B cell (primary cell): Measurements from ENCODE around the gene RAB10. TPM values are rescaled to one million over a fixed set of nuclear protein-coding genes. Genes with fewer than 3 reads are reported as not detected.

Experiments used
- ATAC-seq: fragments of 200-7000 bp; cut with Tn5 transposase; one replicate; pipeline ENCODE4 v1.10.0; 2021; ENCODE audit warnings: low read depth, mild to moderate bottlenecking, moderate number of reproducible peaks, moderate library complexity
- CTCF ChIA-PET: fragments of 350-600 bp; sonication (Branson Sonifier 250); formaldehyde crosslinking; loops from one replicate; lab custom pipeline; 2021; ENCODE audit warnings: antibody characterized with exemption, inconsistent platforms; lab: Charles Lee
- POLR2A ChIA-PET: fragments of 350-600 bp; sonication (Branson Sonifier 250); formaldehyde crosslinking; loops from one replicate; lab custom pipeline; 2021; ENCODE audit warnings: antibody characterized with exemption; lab: Charles Lee
- DNase-seq: peaks from one replicate; pipeline ENCODE4 v3.0.0; 2013
- H2AFZ ChIP-seq: 2 replicates; pipeline ENCODE4 v1.6.1; 2012; ENCODE audit warnings: mild to moderate bottlenecking, low read depth, low read length; ENCODE audit not compliant: insufficient read depth, poor library complexity, severe bottlenecking
- H3K27ac ChIP-seq, 2 donors: 1 replicate in 1 of 2; 2 replicates in 1 of 2; pipeline ENCODE4 v1.5.1; 2012 to 2013; ENCODE audit warnings: low read length in 2 of 2, mild to moderate bottlenecking in 2 of 2, moderate library complexity in 1 of 2
- H3K27me3 ChIP-seq, 4 experiments: fragments of 200-600 bp in 1 of 4; sonication (generic) in 1 of 4; replicated peaks in 1 of 4; 1 replicate in 2 of 4; 2 replicates in 2 of 4; pipeline versions ENCODE4 v1.6.1 to v1.7.0; 2013 to 2016; ENCODE audit warnings: low read length in 3 of 4, mild to moderate bottlenecking in 2 of 4, mixed read lengths in 1 of 4, moderate library complexity in 1 of 4; ENCODE audit not compliant: insufficient read depth in 4 of 4, control insufficient read depth in 3 of 4; ENCODE audit errors: control extremely low read depth in 1 of 4
- H3K36me3 ChIP-seq, 2 experiments: replicated peaks in 1 of 2; 1 replicate in 1 of 2; 2 replicates in 1 of 2; pipeline versions ENCODE4 v1.6.1 to v1.7.1; 2013; ENCODE audit warnings: low read length in 1 of 2; ENCODE audit not compliant: insufficient read depth in 2 of 2, control insufficient read depth in 1 of 2; ENCODE audit errors: control extremely low read depth in 1 of 2, extremely low read depth in 1 of 2
- H3K4me1 ChIP-seq, 2 donors: fragments of 200-600 bp in 1 of 2; sonication (generic) in 1 of 2; 1 replicate in 1 of 2; 2 replicates in 1 of 2; pipeline versions ENCODE4 v1.5.1 to v1.6.1; 2013 to 2017; ENCODE audit warnings: low read length in 2 of 2; ENCODE audit not compliant: control insufficient read depth in 2 of 2, insufficient read depth in 2 of 2
- H3K4me2 ChIP-seq: replicated peaks from 2 replicates; pipeline ENCODE3; 2012; ENCODE audit warnings: mild to moderate bottlenecking, low read depth, low read length; ENCODE audit not compliant: poor library complexity, severe bottlenecking
- H3K4me3 ChIP-seq, 5 experiments: fragments of 200-600 bp in 1 of 5; sonication (generic) in 1 of 5; 1 replicate in 3 of 5; 2 replicates in 2 of 5; pipeline versions ENCODE4 v1.5.1 to v1.7.0; 2011 to 2016; ENCODE audit warnings: low read length in 4 of 5, mild to moderate bottlenecking in 4 of 5, low read depth in 2 of 5, control low read depth in 1 of 5, moderate library complexity in 1 of 5; ENCODE audit not compliant: insufficient read depth in 1 of 5; ENCODE audit errors: control extremely low read depth in 1 of 5, extremely low read depth in 1 of 5
- H3K79me2 ChIP-seq: fragments of 200-600 bp; sonication (generic); one replicate; pipeline ENCODE4 v1.6.0; 2016; ENCODE audit warnings: low read length; ENCODE audit not compliant: control insufficient read depth, insufficient read depth
- H3K9ac ChIP-seq: fragments of 200-600 bp; sonication (generic); 2 replicates; pipeline ENCODE4 v1.6.1; 2017; ENCODE audit warnings: mild to moderate bottlenecking, low read length, moderate library complexity
- H3K9me3 ChIP-seq, 3 donors: one replicate each; pipeline versions ENCODE4 v1.6.1 to v1.7.1; 2013; ENCODE audit warnings: low read length in 2 of 3; ENCODE audit not compliant: control insufficient read depth in 2 of 3, insufficient read depth in 1 of 3; ENCODE audit errors: control extremely low read depth in 1 of 3
- H4K20me1 ChIP-seq: 2 replicates; pipeline ENCODE4 v1.6.0; 2012; ENCODE audit warnings: mild to moderate bottlenecking, low read length; ENCODE audit not compliant: insufficient read depth, control insufficient read depth, poor library complexity, severe bottlenecking
- H3K27ac Mint-ChIP-seq: one replicate; pipeline ENCODE4 v1.8.0; 2021; ENCODE audit warnings: mixed read lengths
- H3K27me3 Mint-ChIP-seq: one replicate; pipeline ENCODE4 v1.8.0; 2021; ENCODE audit warnings: mixed read lengths
- H3K4me1 Mint-ChIP-seq: one replicate; pipeline ENCODE4 v1.8.0; 2021; ENCODE audit warnings: mixed read lengths
- H3K4me3 Mint-ChIP-seq: one replicate; pipeline ENCODE4 v1.8.0; 2021; ENCODE audit warnings: mixed read lengths
- H3K9me3 Mint-ChIP-seq: one replicate; pipeline ENCODE4 v1.8.0; 2022; ENCODE audit warnings: mixed read lengths; ENCODE audit not compliant: insufficient read depth
- CTCF ChIP-seq: fragments of 200-600 bp; IDR thresholded peaks from one replicate; pipeline ENCODE4 v1.8.0; 2022; ENCODE audit warnings: antibody characterized with exemption, mild to moderate bottlenecking
- EZH2 ChIP-seq: IDR thresholded peaks from 2 replicates; pipeline ENCODE4 v1.6.1; 2012; ENCODE audit warnings: borderline replicate concordance, low read depth, mild to moderate bottlenecking, moderate library complexity, low read length; ENCODE audit not compliant: insufficient read depth, poor library complexity, severe bottlenecking
- WGBS: methylation state at CpG from one replicate; pipeline ENCODE4 v1.1.5; 2013; ENCODE audit warnings: missing lambda C conversion rate; ENCODE audit not compliant: insufficient coverage; 5-methylcytosine and 5-hydroxymethylcytosine counted together
- intact Hi-C: fragments of 100-400 bp; cut with micrococcal nuclease; formaldehyde crosslinking; loops from one replicate; pipeline ENCODE4 v1.10.0; 2022
- polyA plus RNA-seq: library from polyadenylated mRNA; depleted of rRNA; stranded (reverse); fragments of >200 nt; gene quantifications from 2 replicates; pipeline ENCODE4 v1.2.3, GENCODE V29; 2012
- total RNA-seq, 2 donors: library from RNA; stranded (reverse); fragments of 120-200 nt in 1 of 2; gene quantifications; 1 replicate in 1 of 2; 2 replicates in 1 of 2; pipeline versions ENCODE4 v1.2.3 to v1.2.4, GENCODE V29; 2013 to 2022

Gene RAB10
- total and polyA plus RNA-seq, 2 donors (not counting 1 experiment from before 2014, with no cell fraction given), result 21.7 to 66.7 TPM

DNA sequence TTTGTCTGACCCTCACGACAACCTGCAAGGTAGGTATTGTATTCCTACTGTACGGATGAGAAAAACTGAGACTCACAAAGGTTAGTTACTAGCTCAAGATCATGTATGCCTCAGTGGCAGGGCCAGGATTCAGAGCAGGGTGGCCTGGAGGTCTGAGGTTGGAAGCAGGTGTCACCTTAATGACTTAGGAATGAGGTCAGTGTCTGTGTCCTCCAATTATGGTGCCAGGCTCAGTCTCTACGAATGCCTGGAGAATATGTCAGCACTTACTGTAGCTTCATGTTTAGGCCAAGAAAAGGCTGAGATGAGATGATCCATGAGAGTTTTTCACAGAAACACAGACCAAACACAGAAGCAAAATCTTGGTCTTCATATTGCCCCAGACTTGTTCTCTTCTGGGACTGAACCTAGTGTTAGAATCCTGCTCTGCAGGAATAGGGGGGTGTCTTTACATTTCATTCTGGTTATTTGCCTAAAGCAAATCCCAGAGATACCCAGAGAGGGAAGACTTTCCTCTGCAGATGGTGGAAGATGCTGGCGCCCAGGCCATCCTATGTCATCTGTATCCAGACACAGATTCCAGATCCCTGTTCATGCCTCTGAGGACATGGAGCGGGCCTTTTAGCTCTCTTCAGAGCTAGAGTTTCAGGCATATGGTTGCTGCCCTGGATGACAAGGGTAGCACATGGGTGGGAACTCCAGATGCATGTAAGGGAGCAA lies 16.3 kb upstream of the RAB10 start:
- Histone ChIP-seq H3K36me3 (no peaks in the 10 kb centered on the region), H3K4me1 (no peaks in the 10 kb centered on the region), H3K27me3 (no peaks in the 10 kb centered on the region), H4K20me1 (no peaks in the 10 kb centered on the region), H3K9ac (no peak overlapping the region), H3K4me3 (no peak overlapping the region), H3K9me3 (no peaks in the 10 kb centered on the region), H3K4me2 (no peak overlapping the region), H2AFZ (no peak overlapping the region), H3K79me2 (no peaks in the 10 kb centered on the region), H3K27ac (no peak overlapping the region)
- WGBS, result 100% methylated on average over 2 of the region's 5 CpGs
- no peak overlapping the region for H3K27ac Mint-ChIP-seq
- no peak overlapping the region for H3K4me3 Mint-ChIP-seq
- H3K4me1 Mint-ChIP-seq, result no peaks in the 10 kb centered on the region
- TF ChIP-seq EZH2 (no peak), CTCF (no peak)
- no peaks in the 10 kb centered on the region for H3K9me3 Mint-ChIP-seq
- ChIA-PET CTCF (interaction anchor here (0.8 to 1.2 kb wide), 2 partner anchors 19 to 67 kb away, joined by 3 to 8 read pairs; no protein-coding TSS in a partner anchor), POLR2A (no interaction called here)
- H3K27me3 Mint-ChIP-seq, result no peaks in the 10 kb centered on the region
- intact Hi-C loops, result no loop called here
- ATAC-seq (no peak), DNase-seq (no peak)
